PC-3 (cell line): ENCODE data around the gene ZBED6. TPM values are rescaled to one million over a fixed set of nuclear protein-coding genes. Genes with fewer than 3 reads are reported as not detected.
A peak's percentile ranks its signal among the peaks of the same experiment; 100 is the strongest.
"Not testable (repeated sequence)": the region's sequence is repeated elsewhere in the genome, so short reads cannot be mapped to it uniquely, and the experiment has no call there.

Source experiments
- ATAC-seq: fragments of 200-7000 bp; cut with Tn5 transposase; 2 replicates; pipeline ENCODE4 v1.9.1; 2020; ENCODE audit warnings: mild to moderate bottlenecking, moderate library complexity
- BruUV-seq: library from RNA; stranded (reverse); fragments of 400-500 nt; replicated peaks from 2 replicates; lab custom pipeline; 2021; lab: Mats Ljungman, UMichigan
- CTCF ChIA-PET: fragments of 300-600 bp; sonication (Branson Sonifier 250); formaldehyde crosslinking; loops from one replicate; lab custom pipeline; 2022; ENCODE audit warnings: antibody characterized with exemption; lab: Charles Lee
- POLR2A ChIA-PET: fragments of 300-600 bp; sonication (Branson Sonifier 250); formaldehyde crosslinking; loops from one replicate; lab custom pipeline; 2022; ENCODE audit warnings: antibody characterized with exemption; ENCODE audit not compliant: unreplicated experiment; lab: Charles Lee
- DNase-seq: peaks from one replicate; pipeline ENCODE4 v3.0.0-alpha.2; 2015
- H2AFZ ChIP-seq: fragments of 300-600 bp; sonication (generic); 2 replicates; pipeline ENCODE4 v1.6.0; 2016; ENCODE audit warnings: antibody characterized with exemption, low read length
- H3F3A ChIP-seq: fragments of 300-600 bp; sonication (generic); one replicate; pipeline ENCODE4 v1.6.0; 2017; ENCODE audit warnings: antibody characterized with exemption, low read length, control low read depth, mild to moderate bottlenecking; ENCODE audit not compliant: unreplicated experiment
- H3K27ac ChIP-seq: fragments of 300-600 bp; sonication (generic); 2 replicates; pipeline ENCODE4 v1.5.1; 2016; ENCODE audit warnings: mild to moderate bottlenecking, low read length
- H3K27me3 ChIP-seq: fragments of 300-600 bp; sonication (generic); 2 replicates; pipeline ENCODE4 v1.6.1; 2016; ENCODE audit warnings: low read length, mixed read lengths
- H3K36me3 ChIP-seq: fragments of 300-600 bp; sonication (generic); 2 replicates; pipeline ENCODE4 v1.6.1; 2016; ENCODE audit warnings: low read depth, mixed run types, low read length, mixed read lengths
- H3K4me1 ChIP-seq: fragments of 300-600 bp; sonication (generic); 2 replicates; pipeline ENCODE4 v1.5.1; 2016; ENCODE audit warnings: low read length; ENCODE audit not compliant: insufficient read depth
- H3K4me2 ChIP-seq: fragments of 300-600 bp; sonication (generic); 2 replicates; pipeline ENCODE4 v1.6.0; 2016; ENCODE audit warnings: low read length
- H3K4me3 ChIP-seq: fragments of 300-600 bp; sonication (generic); 2 replicates; pipeline ENCODE4 v1.5.1; 2016; ENCODE audit warnings: mild to moderate bottlenecking, low read length, mixed read lengths
- H3K79me2 ChIP-seq: fragments of 300-600 bp; sonication (generic); 2 replicates; pipeline ENCODE4 v1.6.1; 2017; ENCODE audit warnings: low read length, mixed read lengths
- H3K9ac ChIP-seq: fragments of 300-600 bp; sonication (generic); 2 replicates; pipeline ENCODE4 v1.6.0; 2016; ENCODE audit warnings: mild to moderate bottlenecking, low read length
- H3K9me2 ChIP-seq: fragments of 300-600 bp; sonication (generic); replicated peaks from 2 replicates; pipeline ENCODE4 v1.6.1; 2016; ENCODE audit warnings: mixed run types, low read length, mixed read lengths
- H3K9me3 ChIP-seq: fragments of 300-600 bp; sonication (generic); 2 replicates; pipeline ENCODE4 v1.6.1; 2016; ENCODE audit warnings: low read length, mixed read lengths
- H4K20me1 ChIP-seq: fragments of 300-600 bp; sonication (generic); 2 replicates; pipeline ENCODE4 v1.6.1; 2016; ENCODE audit warnings: low read length, mixed read lengths
- EZH2 ChIP-seq: fragments of 300-600 bp; sonication (generic); IDR thresholded peaks from one replicate; pipeline ENCODE4 v1.6.1; 2017; ENCODE audit warnings: antibody characterized with exemption, mild to moderate bottlenecking, low read length; ENCODE audit not compliant: unreplicated experiment
- EZH2phosphoT487 ChIP-seq: fragments of 300-600 bp; sonication (generic); IDR thresholded peaks from 2 replicates; pipeline ENCODE4 v1.6.1; 2018; ENCODE audit warnings: mild to moderate bottlenecking, antibody characterized with exemption, low read length, borderline replicate concordance
- intact Hi-C: fragments of 100-400 bp; cut with micrococcal nuclease; formaldehyde crosslinking; loops from 2 replicates; pipeline ENCODE4 v1.9.0; 2023
- total RNA-seq: library from RNA; depleted of rRNA; stranded (reverse); fragments of >200 nt; gene quantifications from 2 replicates; pipeline ENCODE4 v1.2.3, GENCODE V29; 2014
- TF ChIP-seq, protein P1 (sequence below): fragments of 300-600 bp; sonication (generic); conservative IDR thresholded peaks from 2 replicates; pipeline ENCODE4 v1.5.1; 2017; ENCODE audit warnings: antibody characterized with exemption, low read depth, mild to moderate bottlenecking, low read length

Gene ZBED6
- total RNA-seq, 1 experiment from 2014 or later = 12.9 TPM

DNA sequence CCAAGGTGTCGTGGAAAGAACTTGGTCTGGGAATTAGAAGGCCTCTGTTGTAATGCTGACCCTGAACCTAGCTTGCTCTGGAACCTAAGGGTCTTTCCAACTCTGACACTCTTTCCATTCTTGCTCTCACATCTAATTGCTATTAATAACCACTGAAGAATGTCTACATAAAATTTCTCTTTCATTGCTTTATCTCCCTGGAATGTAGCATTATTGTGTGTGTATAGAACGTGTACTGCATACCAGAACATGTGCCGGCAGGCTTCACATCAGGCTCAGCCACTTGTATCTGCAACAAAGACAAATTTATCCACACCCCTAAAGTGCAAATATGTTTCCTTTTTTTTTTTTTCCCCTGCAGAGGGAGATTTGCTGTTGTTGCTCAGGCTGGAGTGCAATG, 44.4 kb upstream of the ZBED6 start:
- intact Hi-C loops = no loop called here
- Histone ChIP-seq H3K4me2 (no peak overlapping the region), H3K9me3 (no peaks in the 10 kb centered on the region), H3K27me3 (no peaks in the 10 kb centered on the region), H3K36me3 (no peaks in the 10 kb centered on the region), H4K20me1 (no peaks in the 10 kb centered on the region), H3K4me1 (no peaks in the 10 kb centered on the region), H3K27ac (no peak overlapping the region), H3K9ac (no peak overlapping the region), H3K4me3 (no peak overlapping the region), H3K79me2 (no peaks in the 10 kb centered on the region), H3F3A (no peaks in the 10 kb centered on the region), H2AFZ (no peak overlapping the region), H3K9me2 (no peaks in the 10 kb centered on the region)
- ChIA-PET CTCF (interaction anchor here (0.7 kb wide), 1 partner anchor 808 kb away, joined by 6 read pairs; no protein-coding TSS in a partner anchor), POLR2A (no interaction called here)
- no TSS peak for BruUV-seq
- TF ChIP-seq, protein P1, sequence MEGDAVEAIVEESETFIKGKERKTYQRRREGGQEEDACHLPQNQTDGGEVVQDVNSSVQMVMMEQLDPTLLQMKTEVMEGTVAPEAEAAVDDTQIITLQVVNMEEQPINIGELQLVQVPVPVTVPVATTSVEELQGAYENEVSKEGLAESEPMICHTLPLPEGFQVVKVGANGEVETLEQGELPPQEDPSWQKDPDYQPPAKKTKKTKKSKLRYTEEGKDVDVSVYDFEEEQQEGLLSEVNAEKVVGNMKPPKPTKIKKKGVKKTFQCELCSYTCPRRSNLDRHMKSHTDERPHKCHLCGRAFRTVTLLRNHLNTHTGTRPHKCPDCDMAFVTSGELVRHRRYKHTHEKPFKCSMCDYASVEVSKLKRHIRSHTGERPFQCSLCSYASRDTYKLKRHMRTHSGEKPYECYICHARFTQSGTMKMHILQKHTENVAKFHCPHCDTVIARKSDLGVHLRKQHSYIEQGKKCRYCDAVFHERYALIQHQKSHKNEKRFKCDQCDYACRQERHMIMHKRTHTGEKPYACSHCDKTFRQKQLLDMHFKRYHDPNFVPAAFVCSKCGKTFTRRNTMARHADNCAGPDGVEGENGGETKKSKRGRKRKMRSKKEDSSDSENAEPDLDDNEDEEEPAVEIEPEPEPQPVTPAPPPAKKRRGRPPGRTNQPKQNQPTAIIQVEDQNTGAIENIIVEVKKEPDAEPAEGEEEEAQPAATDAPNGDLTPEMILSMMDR = no peak
- TF ChIP-seq EZH2phosphoT487 (no peak), EZH2 (no peak)
- ATAC-seq (no peak), DNase-seq (no peak)

GRCh38 chr1:203751618-203752361, 43.6 kb upstream of the ZBED6 start:
- H2AFZ ChIP-seq, intact Hi-C loops, H3K9ac ChIP-seq, H3K4me2 ChIP-seq, H3K79me2 ChIP-seq, BruUV-seq, H3F3A ChIP-seq, H3K36me3 ChIP-seq, H3K27me3 ChIP-seq, H3K27ac ChIP-seq, H3K9me2 ChIP-seq, POLR2A ChIA-PET, H3K4me3 ChIP-seq, H4K20me1 ChIP-seq, H3K9me3 ChIP-seq, H3K4me1 ChIP-seq: not testable (repeated sequence)
- peak; percentile 15 for DNase-seq
- ATAC-seq = peak; percentile 64
- CTCF ChIA-PET = interaction anchor here (0.7 kb wide), 1 partner anchor 809 kb away, joined by 6 read pairs; no protein-coding TSS in a partner anchor

DNA sequence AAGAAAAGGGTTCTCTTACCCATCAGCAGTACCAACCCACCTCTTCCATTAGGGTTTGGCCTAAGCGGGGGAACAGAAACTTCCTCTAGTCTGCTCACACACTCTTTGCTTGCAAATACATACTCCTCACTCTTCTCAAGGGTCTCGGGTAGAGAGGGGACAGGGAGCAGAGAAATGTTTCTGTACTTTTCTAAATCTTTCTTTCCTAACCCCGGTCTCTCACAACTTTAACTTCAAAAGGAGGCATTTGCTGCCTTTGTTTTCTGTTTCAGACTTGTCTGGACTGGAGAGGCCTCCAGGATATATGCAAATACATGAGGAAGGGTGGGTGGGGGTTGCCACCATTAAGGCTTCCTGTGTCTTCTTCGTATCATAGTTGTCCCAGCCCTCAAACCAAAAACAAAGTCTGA, 41.0 kb upstream of the ZBED6 start:
- Histone ChIP-seq H4K20me1 (no peaks in the 10 kb centered on the region), H3K79me2 (no peaks in the 10 kb centered on the region), H3K27ac (no peak overlapping the region), H2AFZ (no peak overlapping the region), H3F3A (no peaks in the 10 kb centered on the region), H3K9me2 (no peaks in the 10 kb centered on the region), H3K9ac (no peak overlapping the region), H3K36me3 (no peaks in the 10 kb centered on the region), H3K4me1 (no peaks in the 10 kb centered on the region), H3K4me3 (no peak overlapping the region), H3K27me3 (no peaks in the 10 kb centered on the region), H3K4me2 (no peak overlapping the region), H3K9me3 (no peaks in the 10 kb centered on the region)
- TF ChIP-seq, protein P1 = no peak
- TF ChIP-seq EZH2phosphoT487 (no peak), EZH2 (no peak)
- DNase-seq = no peak
- intact Hi-C loops = no loop called here
- ATAC-seq = no peak
- POLR2A ChIA-PET = no interaction called here
- BruUV-seq = no TSS peak
- CTCF ChIA-PET = no interaction called here
